ENCODE measurements around the gene AGER. TPM values are rescaled to one million over a fixed set of nuclear protein-coding genes. Genes with fewer than 3 reads are reported as not detected.
"Not testable (repeated sequence)": the region's sequence is repeated elsewhere in the genome, so short reads cannot be mapped to it uniquely, and the experiment has no call there.

Gene AGER
- total RNA-seq, 1 experiment from 2014 or later = 18.1 TPM

GRCh38 chr6:32146687-32147086 lies 37.4 kb downstream of the AGER start:
- peak overlapping the region; percentile 47 for H2AFZ ChIP-seq
- POLR2A ChIA-PET (ENCODE audit: unreplicated experiment) = interaction anchor here (0.5 kb wide), 1 partner anchor 8 kb away, joined by 6 read pairs; no protein-coding TSS in a partner anchor
- CTCF ChIA-PET = no interaction called here
- peaks cover 32% of the 10 kb centered on the region; the same call in 1 of the 2 replicates for H3F3A ChIP-seq (ENCODE audit: insufficient read depth, low read depth)
- peak overlapping the region; percentile 48 for H3K4me2 ChIP-seq
- BruUV-seq (replicated peaks) = no TSS peak
- intact Hi-C loops (cut with micrococcal nuclease; ENCODE audit: unreplicated experiment) = no loop called here
- no peaks in the 10 kb centered on the region for H3K9me2 ChIP-seq (ENCODE audit: insufficient read depth)
- H3K36me3 ChIP-seq (ENCODE audit: low read depth) = no peaks in the 10 kb centered on the region
- H3K9me3 ChIP-seq (ENCODE audit: insufficient read depth, low read depth) = no peaks in the 10 kb centered on the region
- no peaks in the 10 kb centered on the region for H3K27me3 ChIP-seq (ENCODE audit: insufficient read depth, low read depth)
- no peaks in the 10 kb centered on the region for H4K20me1 ChIP-seq (ENCODE audit: insufficient read depth)
- no peak for DNase-seq
- TF ChIP-seq EZH2 (IDR thresholded peaks at IDR 0.05; ENCODE audit: low read depth) = no peak
- no peak for TF ChIP-seq CTCF (conservative IDR thresholded peaks at IDR 0.05)
- H3K4me3 ChIP-seq = peak overlapping the region; percentile 11; the same call in 1 of the 2 replicates
- H3K27ac ChIP-seq = peak overlapping the region; percentile 82
- H3K4me1 ChIP-seq (replicated peaks; ENCODE audit: insufficient read depth) = peaks cover 32% of the 10 kb centered on the region
- no peaks in the 10 kb centered on the region for H3K79me2 ChIP-seq (ENCODE audit: low read depth)

GRCh38 chr6:32146287-32146686 lies 37.8 kb downstream of the AGER start:
- intact Hi-C loops (cut with micrococcal nuclease; ENCODE audit: unreplicated experiment) = no loop called here
- TF ChIP-seq EZH2 (IDR thresholded peaks at IDR 0.05; ENCODE audit: low read depth) = no peak
- no peak for TF ChIP-seq CTCF (conservative IDR thresholded peaks at IDR 0.05)
- peak overlapping the region; percentile 82 for H3K27ac ChIP-seq
- CTCF ChIA-PET = no interaction called here
- peak overlapping the region; percentile 48 for H3K4me2 ChIP-seq
- peak overlapping the region; percentile 11; the same call in 1 of the 2 replicates for H3K4me3 ChIP-seq
- H3K79me2 ChIP-seq (ENCODE audit: low read depth) = no peaks in the 10 kb centered on the region
- H3K4me1 ChIP-seq (replicated peaks; ENCODE audit: insufficient read depth) = peaks cover 32% of the 10 kb centered on the region
- POLR2A ChIA-PET (ENCODE audit: unreplicated experiment) = interaction anchor here (0.5 to 0.6 kb wide), 2 partner anchors 8 to 12 kb away, joined by 4 to 6 read pairs; no protein-coding TSS in a partner anchor
- H3K9me2 ChIP-seq (ENCODE audit: insufficient read depth) = no peaks in the 10 kb centered on the region
- no peaks in the 10 kb centered on the region for H4K20me1 ChIP-seq (ENCODE audit: insufficient read depth)
- no peak for DNase-seq
- no peaks in the 10 kb centered on the region for H3K36me3 ChIP-seq (ENCODE audit: low read depth)
- H3K9me3 ChIP-seq (ENCODE audit: insufficient read depth, low read depth) = no peaks in the 10 kb centered on the region
- peaks cover 32% of the 10 kb centered on the region; the same call in 1 of the 2 replicates for H3F3A ChIP-seq (ENCODE audit: insufficient read depth, low read depth)
- H2AFZ ChIP-seq = peak overlapping the region; percentile 47
- no peaks in the 10 kb centered on the region for H3K27me3 ChIP-seq (ENCODE audit: insufficient read depth, low read depth)
- no TSS peak for BruUV-seq (replicated peaks)

- intact Hi-C loops (cut with micrococcal nuclease; ENCODE audit: unreplicated experiment) = loop anchor here (1.0 kb wide), 1 partner anchor 14 kb away; the partner anchor contains the start of gene FKBPL
- CTCF ChIA-PET = interaction anchor here (0.7 kb wide), 1 partner anchor 35 kb away, joined by 3 read pairs; no protein-coding TSS in a partner anchor
- peak overlapping the region; percentile 76 for H2AFZ ChIP-seq
Observed at GRCh38 chr6:32144238-32144637, 39.8 kb downstream of the AGER start.

More at GRCh38 chr6:32144238-32144637, 39.8 kb downstream of the AGER start:
- H3K9me2 ChIP-seq (ENCODE audit: insufficient read depth); H3K79me2 ChIP-seq (ENCODE audit: low read depth); H3K4me3 ChIP-seq; H4K20me1 ChIP-seq (ENCODE audit: insufficient read depth); BruUV-seq (replicated peaks); H3K27me3 ChIP-seq (ENCODE audit: insufficient read depth, low read depth); H3K36me3 ChIP-seq (ENCODE audit: low read depth); H3K9me3 ChIP-seq (ENCODE audit: insufficient read depth, low read depth): not testable (repeated sequence)
- Histone ChIP-seq H3K27ac (peak overlapping the region; percentile 66), H3K4me1 (replicated peaks; ENCODE audit: insufficient read depth) (peaks cover 32% of the 10 kb centered on the region), H3F3A (ENCODE audit: insufficient read depth, low read depth) (peaks cover 32% of the 10 kb centered on the region; the same call in 1 of the 2 replicates), H3K4me2 (peak overlapping the region; percentile 35)
- peak; percentile 52 to 70 for DNase-seq
- POLR2A ChIA-PET (ENCODE audit: unreplicated experiment) = interaction anchor here (0.5 to 1.1 kb wide), 3 partner anchors 9 to 44 kb away, joined by 3 to 12 read pairs (median 4); no protein-coding TSS in a partner anchor
